H1 (cell line): ENCODE results near the gene SCRG1. TPM values are rescaled to one million over a fixed set of nuclear protein-coding genes. Genes with fewer than 3 reads are reported as not detected.

Experiments used
- CTCF ChIA-PET: fragments of 300-600 bp; sonication (Branson Sonifier 250); formaldehyde crosslinking; loops from one replicate; lab custom pipeline; 2021; ENCODE audit not compliant: partially characterized antibody; lab: Charles Lee
- POLR2A ChIA-PET: fragments of 300-600 bp; sonication (Branson Sonifier 250); formaldehyde crosslinking; loops from one replicate; lab custom pipeline; 2021; ENCODE audit warnings: inconsistent platforms; ENCODE audit not compliant: partially characterized antibody; lab: Charles Lee
- DNase-seq, 2 experiments: peaks; one replicate each; pipeline versions ENCODE4 v3.0.0 to v3.0.0-alpha.2; 2010 to 2022; ENCODE audit warnings: low spot score in 2 of 2, low read depth in 1 of 2, mixed read lengths in 1 of 2
- FAIRE-seq: peaks from 2 replicates; lab custom pipeline; 2011; peaks lifted over from hg19 to GRCh38; lab: Jason Lieb, UNC
- H2AFZ ChIP-seq: 2 replicates; pipeline ENCODE4 v1.8.1; 2012; ENCODE audit warnings: low read length, inconsistent platforms
- H2AK5ac ChIP-seq: 2 replicates; pipeline ENCODE4 v1.6.1; 2013; ENCODE audit warnings: low read depth, low read length
- H2BK120ac ChIP-seq: replicated peaks from 2 replicates; pipeline ENCODE3; 2013; ENCODE audit warnings: low read depth, low read length, inconsistent platforms
- H2BK12ac ChIP-seq: 2 replicates; pipeline ENCODE4 v1.6.1; 2013; ENCODE audit warnings: low read depth, low read length
- H2BK15ac ChIP-seq: 2 replicates; pipeline ENCODE4 v1.6.1; 2013; ENCODE audit warnings: low read length
- H2BK20ac ChIP-seq: 2 replicates; pipeline ENCODE4 v1.6.1; 2013; ENCODE audit warnings: low read length
- H2BK5ac ChIP-seq: 2 replicates; pipeline ENCODE4 v1.6.1; 2013; ENCODE audit warnings: low read depth, low read length
- H3K14ac ChIP-seq: 2 replicates; pipeline ENCODE4 v1.6.1; 2013; ENCODE audit warnings: inconsistent platforms; ENCODE audit not compliant: insufficient read length
- H3K18ac ChIP-seq: 2 replicates; pipeline ENCODE4 v1.6.1; 2013; ENCODE audit warnings: low read length; ENCODE audit errors: extremely low read depth
- H3K23ac ChIP-seq: 2 replicates; pipeline ENCODE4 v1.6.1; 2013; ENCODE audit warnings: inconsistent platforms; ENCODE audit not compliant: insufficient read length
- H3K23me2 ChIP-seq: 2 replicates; pipeline ENCODE4 v1.6.1; 2013; ENCODE audit warnings: low read depth, low read length
- H3K27ac ChIP-seq: 2 replicates; pipeline ENCODE4 v1.6.1; 2011; ENCODE audit warnings: low read depth, low read length, inconsistent platforms
- H3K27me3 ChIP-seq, 4 experiments: replicated peaks in 1 of 4; 1 replicate in 1 of 4; 2 replicates in 3 of 4; pipeline versions ENCODE4 v1.6.1 to v1.8.1; 2011 to 2013; ENCODE audit warnings: low read length in 3 of 4, mild to moderate bottlenecking in 3 of 4, inconsistent platforms in 2 of 4, mixed read lengths in 2 of 4, moderate library complexity in 1 of 4; ENCODE audit not compliant: control insufficient read depth in 3 of 4, insufficient read depth in 3 of 4; ENCODE audit errors: extremely low read depth in 1 of 4
- H3K36me3 ChIP-seq, 4 experiments: 2 replicates each; pipeline versions ENCODE4 v1.6.1 to v1.8.1; 2011 to 2013; ENCODE audit warnings: mild to moderate bottlenecking in 4 of 4, low read length in 3 of 4, moderate library complexity in 2 of 4, control low read depth in 1 of 4, inconsistent platforms in 1 of 4; ENCODE audit not compliant: insufficient read depth in 4 of 4, control insufficient read depth in 2 of 4
- H3K4ac ChIP-seq: replicated peaks from 2 replicates; pipeline ENCODE3; 2013; ENCODE audit warnings: low read length, low read depth, mixed read lengths, inconsistent platforms; ENCODE audit not compliant: insufficient read length
- H3K4me1 ChIP-seq, 4 experiments: replicated peaks in 1 of 4; 1 replicate in 1 of 4; 2 replicates in 3 of 4; pipeline versions ENCODE4 v1.6.1 to v1.8.1; 2011 to 2013; ENCODE audit warnings: low read length in 3 of 4, inconsistent platforms in 2 of 4, mixed read lengths in 1 of 4; ENCODE audit not compliant: insufficient read depth in 4 of 4, control insufficient read depth in 3 of 4
- H3K4me2 ChIP-seq, 2 experiments: 2 replicates each; pipeline versions ENCODE4 v1.6.1 to v1.8.1; 2011 to 2013; ENCODE audit warnings: low read depth in 2 of 2, low read length in 2 of 2, control low read depth in 1 of 2, inconsistent platforms in 1 of 2, mild to moderate bottlenecking in 1 of 2; ENCODE audit not compliant: insufficient read depth in 1 of 2
- H3K4me3 ChIP-seq, 4 experiments: fragments of 200-600, 300-600 bp in 1 of 4; sonication (generic), shearing (Covaris generic), sonication (Bioruptor Twin) in 1 of 4; 2 replicates each; pipeline versions ENCODE4 v1.5.1 to v1.8.1; 2011 to 2016; ENCODE audit warnings: low read length in 4 of 4, low read depth in 3 of 4, control low read depth in 2 of 4, inconsistent platforms in 2 of 4, mild to moderate bottlenecking in 2 of 4, mixed read lengths in 1 of 4, moderate library complexity in 1 of 4; ENCODE audit not compliant: insufficient read depth in 2 of 4; ENCODE audit errors: extremely low read depth in 1 of 4
- H3K56ac ChIP-seq: replicated peaks from 2 replicates; pipeline ENCODE3; 2013; ENCODE audit warnings: low read depth, mild to moderate bottlenecking, mixed read lengths, low read length, inconsistent platforms; ENCODE audit not compliant: insufficient read length
- H3K79me1 ChIP-seq: 2 replicates; pipeline ENCODE4 v1.6.1; 2013; ENCODE audit warnings: low read depth, low read length, control low read depth
- H3K79me2 ChIP-seq, 2 experiments: 2 replicates each; pipeline versions ENCODE4 v1.6.1 to v1.8.1; 2012 to 2013; ENCODE audit warnings: low read length in 2 of 2, mild to moderate bottlenecking in 2 of 2, inconsistent platforms in 1 of 2; ENCODE audit not compliant: insufficient read depth in 2 of 2, control insufficient read depth in 1 of 2
- H3K9ac ChIP-seq, 4 experiments: replicated peaks in 1 of 4; 1 replicate in 1 of 4; 2 replicates in 3 of 4; pipeline versions ENCODE4 v1.6.1 to v1.8.1; 2011 to 2013; ENCODE audit warnings: low read depth in 3 of 4, low read length in 3 of 4, control low read depth in 2 of 4, mild to moderate bottlenecking in 2 of 4, moderate library complexity in 2 of 4, inconsistent platforms in 1 of 4; ENCODE audit errors: extremely low read depth in 1 of 4
- H3K9me3 ChIP-seq, 2 experiments: 2 replicates each; pipeline versions ENCODE4 v1.6.1 to v1.8.1; 2012 to 2013; ENCODE audit warnings: mild to moderate bottlenecking in 2 of 2, moderate library complexity in 2 of 2, control low read depth in 1 of 2, inconsistent platforms in 1 of 2, low read depth in 1 of 2, low read length in 1 of 2, mixed read lengths in 1 of 2; ENCODE audit not compliant: insufficient read depth in 2 of 2
- H4K20me1 ChIP-seq, 2 experiments: replicated peaks in 1 of 2; 2 replicates each; pipeline versions ENCODE3 to v1.8.1; 2011 to 2013; ENCODE audit warnings: inconsistent platforms in 2 of 2, low read length in 2 of 2, mild to moderate bottlenecking in 1 of 2; ENCODE audit not compliant: insufficient read depth in 2 of 2, control insufficient read depth in 1 of 2
- H4K5ac ChIP-seq: 2 replicates; pipeline ENCODE4 v1.6.1; 2013; ENCODE audit warnings: low read length, low read depth, mixed read lengths, inconsistent platforms; ENCODE audit not compliant: insufficient read length
- H4K8ac ChIP-seq: 2 replicates; pipeline ENCODE4 v1.8.0; 2013; ENCODE audit warnings: mild to moderate bottlenecking, moderate library complexity, low read length, inconsistent platforms; ENCODE audit not compliant: insufficient read depth; ENCODE audit errors: extremely low read depth
- H4K91ac ChIP-seq: replicated peaks from 2 replicates; pipeline ENCODE3; 2013; ENCODE audit warnings: low read length, mixed read lengths, inconsistent platforms; ENCODE audit not compliant: insufficient read length
- BCL11A ChIP-seq, 2 experiments: IDR thresholded peaks; one replicate each; pipeline ENCODE4 v1.6.1; 2011; ENCODE audit warnings: low read depth in 2 of 2, low read length in 2 of 2, mild to moderate bottlenecking in 2 of 2
- FOSL1 ChIP-seq: IDR thresholded peaks from 2 replicates; pipeline ENCODE4 v1.6.1; 2011; ENCODE audit warnings: mild to moderate bottlenecking, low read depth, low read length, moderate library complexity; ENCODE audit not compliant: insufficient read depth
- JUND ChIP-seq: IDR thresholded peaks from 2 replicates; pipeline ENCODE4 v1.6.1; 2011; ENCODE audit warnings: mild to moderate bottlenecking, improper control_type of control experiment, low read length
- PHF8 ChIP-seq: fragments of 200-600 bp; sonication (generic); conservative IDR thresholded peaks from 2 replicates; pipeline ENCODE4 v1.7.1; 2012; ENCODE audit warnings: low read depth, mild to moderate bottlenecking, inconsistent platforms, low read length, moderate library complexity
- RXRA ChIP-seq: IDR thresholded peaks from 2 replicates; pipeline ENCODE4 v1.6.1; 2011; ENCODE audit warnings: low read depth, mild to moderate bottlenecking, low read length, moderate library complexity; ENCODE audit not compliant: insufficient read depth
- WGBS, 2 experiments: shearing (Covaris generic) in 1 of 2; methylation state at CpG; one replicate each; pipeline versions ENCODE4 v1.1.6 to v1.1.7; 2013 to 2015; ENCODE audit warnings: low lambda C conversion rate in 2 of 2, mixed read lengths in 2 of 2, inconsistent platforms in 1 of 2, low coverage in 1 of 2, missing lambda C conversion rate in 1 of 2; ENCODE audit not compliant: insufficient replicate concordance in 2 of 2, insufficient coverage in 1 of 2, insufficient read length in 1 of 2; ENCODE audit errors: extremely low coverage in 1 of 2, missing lambda C conversion rate in 1 of 2; 5-methylcytosine and 5-hydroxymethylcytosine counted together
- polyA plus RNA-seq, 7 experiments: library from polyadenylated mRNA; depleted of rRNA in 3 of 7; stranded (reverse) in 5 of 7; unstranded in 2 of 7; fragments of >200 nt in 5 of 7; fragments of 200-250 nt in 2 of 7; gene quantifications; 1 replicate in 5 of 7; 2 replicates in 1 of 7; 4 replicates in 1 of 7; pipeline versions ENCODE4 v1.2.1 to v1.2.3, GENCODE V29; 2011 to 2013; ENCODE audit warnings: missing spikeins in 2 of 7, mixed read lengths in 2 of 7
- total RNA-seq: library from RNA; stranded (reverse); fragmentation: NEBNext Ultra II Directional; extraction: Animal tissue kit (Norgen Biotek cat#: 25700); gene quantifications from 2 replicates; pipeline ENCODE4 v1.2.1, GENCODE V29; 2021
- TF ChIP-seq, protein P1 (sequence below): IDR thresholded peaks from 2 replicates; pipeline ENCODE4 v1.6.1; 2012; ENCODE audit warnings: inconsistent platforms
- TF ChIP-seq, protein P2 (sequence below): IDR thresholded peaks from 2 replicates; pipeline ENCODE4 v1.6.1; 2012; ENCODE audit warnings: low read length, inconsistent platforms
- TF ChIP-seq, protein P3 (sequence below), 3 experiments: IDR thresholded peaks; 1 replicate in 2 of 3; 2 replicates in 1 of 3; pipeline versions ENCODE4 v1.5.1 to v1.6.1; 2011; ENCODE audit warnings: low read length in 3 of 3, mild to moderate bottlenecking in 3 of 3, inconsistent platforms in 2 of 3, low read depth in 1 of 3, moderate library complexity in 1 of 3; ENCODE audit not compliant: insufficient read depth in 1 of 3; ENCODE audit errors: control extremely low read depth in 1 of 3

SCRG1 gene
- total and polyA plus RNA-seq, 2 of the 8 experiments (the other 6 are each of a cell fraction or from before 2014, with no cell fraction given), result not detected

DNA sequence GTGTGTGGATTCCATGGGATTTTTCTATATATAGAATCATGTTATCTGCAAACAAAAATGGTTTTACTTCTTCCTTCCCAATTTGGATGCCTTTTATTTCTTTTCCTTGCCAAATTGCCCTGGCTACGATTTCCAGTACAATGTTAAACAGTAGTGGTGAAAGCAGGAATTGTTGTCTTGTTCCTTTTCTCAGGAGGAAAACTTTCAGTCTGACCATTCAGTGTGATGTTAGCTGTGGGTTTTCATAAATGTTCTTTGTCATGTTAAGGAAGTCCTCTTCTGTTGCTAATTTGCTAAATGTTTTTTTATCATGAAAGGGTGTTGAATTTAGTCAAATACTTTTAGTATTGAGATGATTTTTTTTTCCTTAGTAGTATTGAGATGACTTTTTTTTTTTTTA, 17.3 kb downstream of the SCRG1 start:
- H4K20me1 ChIP-seq, result peaks cover 0 to 2% of the 10 kb centered on the region in 2 experiments
- peak overlapping the region in 1 of 2 experiments; percentile 44; a peak in 2 of 4 replicates for H3K4me2 ChIP-seq
- no peaks in the 10 kb centered on the region for H3K4me1 ChIP-seq
- ChIA-PET CTCF (interaction anchor here (0.8 to 1.6 kb wide), 2 partner anchors 16 to 28 kb away, joined by 3 to 4 read pairs; no protein-coding TSS in a partner anchor), POLR2A (interaction anchor here (1.5 kb wide), 1 partner anchor 47 kb away, joined by 6 read pairs; no protein-coding TSS in a partner anchor)
- H3K27me3 ChIP-seq, result peaks cover 0 to 2% (median 0%) of the 10 kb centered on the region in 4 experiments; a peak in 1 of 7 replicates
- H2BK12ac ChIP-seq, result no peak overlapping the region
- H2BK5ac ChIP-seq, result no peak overlapping the region
- FAIRE-seq (no peak), DNase-seq (no peak)
- no peaks in the 10 kb centered on the region for H3K79me2 ChIP-seq
- no peaks in the 10 kb centered on the region for H3K79me1 ChIP-seq
- no peak overlapping the region for H4K91ac ChIP-seq
- no peaks in the 10 kb centered on the region for H3K9me3 ChIP-seq
- no peak overlapping the region for H3K4ac ChIP-seq
- no peak overlapping the region for H2BK120ac ChIP-seq
- no peak overlapping the region for H3K23ac ChIP-seq
- H3K36me3 ChIP-seq, result no peaks in the 10 kb centered on the region
- H3K23me2 ChIP-seq, result no peaks in the 10 kb centered on the region
- H2BK15ac ChIP-seq, result no peak overlapping the region
- no peak overlapping the region for H4K5ac ChIP-seq
- no peak overlapping the region for H3K27ac ChIP-seq
- H3K9ac ChIP-seq, result no peak overlapping the region
- no peak overlapping the region for H3K56ac ChIP-seq
- no peak overlapping the region for H3K18ac ChIP-seq
- no peak overlapping the region for H2AK5ac ChIP-seq
- WGBS, 2 experiments, result 15% methylated on average over 1 of the region's 1 CpG; no CpG with 5 or more reads in 1 of the 2 experiments
- no peak overlapping the region for H2AFZ ChIP-seq
- 0 out of 8 replicates have a peak overlapping the region, but pooled peaks of 1 of the 4 experiments have one; percentile 4 for H3K4me3 ChIP-seq
- H3K14ac ChIP-seq, result no peak overlapping the region
- no peak overlapping the region for H4K8ac ChIP-seq
- H2BK20ac ChIP-seq, result no peak overlapping the region
- TF ChIP-seq, protein P1, sequence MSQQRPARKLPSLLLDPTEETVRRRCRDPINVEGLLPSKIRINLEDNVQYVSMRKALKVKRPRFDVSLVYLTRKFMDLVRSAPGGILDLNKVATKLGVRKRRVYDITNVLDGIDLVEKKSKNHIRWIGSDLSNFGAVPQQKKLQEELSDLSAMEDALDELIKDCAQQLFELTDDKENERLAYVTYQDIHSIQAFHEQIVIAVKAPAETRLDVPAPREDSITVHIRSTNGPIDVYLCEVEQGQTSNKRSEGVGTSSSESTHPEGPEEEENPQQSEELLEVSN, result no peak
- TF ChIP-seq FOSL1 (no peak), BCL11A (IDR thresholded peaks at IDR 0.05; ENCODE audit: low read depth in 2 of 2, low read length in 2 of 2) (no peak), PHF8 (no peak), RXRA (no peak), JUND (no peak)
- TF ChIP-seq, protein P2, sequence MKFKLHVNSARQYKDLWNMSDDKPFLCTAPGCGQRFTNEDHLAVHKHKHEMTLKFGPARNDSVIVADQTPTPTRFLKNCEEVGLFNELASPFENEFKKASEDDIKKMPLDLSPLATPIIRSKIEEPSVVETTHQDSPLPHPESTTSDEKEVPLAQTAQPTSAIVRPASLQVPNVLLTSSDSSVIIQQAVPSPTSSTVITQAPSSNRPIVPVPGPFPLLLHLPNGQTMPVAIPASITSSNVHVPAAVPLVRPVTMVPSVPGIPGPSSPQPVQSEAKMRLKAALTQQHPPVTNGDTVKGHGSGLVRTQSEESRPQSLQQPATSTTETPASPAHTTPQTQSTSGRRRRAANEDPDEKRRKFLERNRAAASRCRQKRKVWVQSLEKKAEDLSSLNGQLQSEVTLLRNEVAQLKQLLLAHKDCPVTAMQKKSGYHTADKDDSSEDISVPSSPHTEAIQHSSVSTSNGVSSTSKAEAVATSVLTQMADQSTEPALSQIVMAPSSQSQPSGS, result no peak
- TF ChIP-seq, protein P3, sequence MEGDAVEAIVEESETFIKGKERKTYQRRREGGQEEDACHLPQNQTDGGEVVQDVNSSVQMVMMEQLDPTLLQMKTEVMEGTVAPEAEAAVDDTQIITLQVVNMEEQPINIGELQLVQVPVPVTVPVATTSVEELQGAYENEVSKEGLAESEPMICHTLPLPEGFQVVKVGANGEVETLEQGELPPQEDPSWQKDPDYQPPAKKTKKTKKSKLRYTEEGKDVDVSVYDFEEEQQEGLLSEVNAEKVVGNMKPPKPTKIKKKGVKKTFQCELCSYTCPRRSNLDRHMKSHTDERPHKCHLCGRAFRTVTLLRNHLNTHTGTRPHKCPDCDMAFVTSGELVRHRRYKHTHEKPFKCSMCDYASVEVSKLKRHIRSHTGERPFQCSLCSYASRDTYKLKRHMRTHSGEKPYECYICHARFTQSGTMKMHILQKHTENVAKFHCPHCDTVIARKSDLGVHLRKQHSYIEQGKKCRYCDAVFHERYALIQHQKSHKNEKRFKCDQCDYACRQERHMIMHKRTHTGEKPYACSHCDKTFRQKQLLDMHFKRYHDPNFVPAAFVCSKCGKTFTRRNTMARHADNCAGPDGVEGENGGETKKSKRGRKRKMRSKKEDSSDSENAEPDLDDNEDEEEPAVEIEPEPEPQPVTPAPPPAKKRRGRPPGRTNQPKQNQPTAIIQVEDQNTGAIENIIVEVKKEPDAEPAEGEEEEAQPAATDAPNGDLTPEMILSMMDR (IDR thresholded peaks at IDR 0.05; ENCODE audit: control extremely low read depth in 1 of 3, insufficient read depth in 1 of 3, low read depth in 1 of 3, low read length in 3 of 3), result no peak
